Left ventricle myocardium inferior (tissue), 1 donor: ENCODE results near the gene GMCL1. TPM values are rescaled to one million over a fixed set of nuclear protein-coding genes. Genes with fewer than 3 reads are reported as not detected.

ENCODE experiments used
- DNase-seq: peaks from one replicate; pipeline ENCODE4 v3.0.0-alpha.2; 2020
- H3K27ac ChIP-seq: fragments of 200-600 bp; replicated peaks from 2 replicates; pipeline ENCODE4 v1.8.0; 2021
- H3K27me3 ChIP-seq: fragments of 200-600 bp; 2 replicates; pipeline ENCODE4 v1.8.0; 2021; ENCODE audit warnings: low read depth
- H3K36me3 ChIP-seq: fragments of 200-600 bp; 2 replicates; pipeline ENCODE4 v1.8.0; 2021
- H3K4me1 ChIP-seq: fragments of 200-600 bp; 2 replicates; pipeline ENCODE4 v1.8.0; 2021
- H3K4me3 ChIP-seq: fragments of 200-600 bp; 2 replicates; pipeline ENCODE4 v1.8.0; 2021; ENCODE audit warnings: mild to moderate bottlenecking, moderate library complexity
- H3K9me3 ChIP-seq: fragments of 200-600 bp; replicated peaks from 2 replicates; pipeline ENCODE4 v1.8.0; 2021
- intact Hi-C: fragments of 100-400 bp; cut with micrococcal nuclease; formaldehyde crosslinking; loops from one replicate; pipeline ENCODE4 v1.11.0; 2022
- total RNA-seq: library from RNA; stranded (reverse); fragmentation: NEBNext Ultra II Directional; extraction: Animal tissue kit (Norgen Biotek cat#: 25700); gene quantifications from one replicate; pipeline ENCODE4 v1.2.1, GENCODE V29; 2021
- TF ChIP-seq, protein P1 (sequence below): fragments of 200-600 bp; IDR thresholded peaks from 2 replicates; pipeline ENCODE4 v1.8.0; 2021; ENCODE audit warnings: antibody characterized with exemption, mild to moderate bottlenecking, borderline replicate concordance
- donor health status: DM: no; HTN: yes; CAD: no; lungs with severe emphysema.

The GMCL1 gene
- total RNA-seq, 1 donor from 2014 or later = 5.3 TPM

DNA sequence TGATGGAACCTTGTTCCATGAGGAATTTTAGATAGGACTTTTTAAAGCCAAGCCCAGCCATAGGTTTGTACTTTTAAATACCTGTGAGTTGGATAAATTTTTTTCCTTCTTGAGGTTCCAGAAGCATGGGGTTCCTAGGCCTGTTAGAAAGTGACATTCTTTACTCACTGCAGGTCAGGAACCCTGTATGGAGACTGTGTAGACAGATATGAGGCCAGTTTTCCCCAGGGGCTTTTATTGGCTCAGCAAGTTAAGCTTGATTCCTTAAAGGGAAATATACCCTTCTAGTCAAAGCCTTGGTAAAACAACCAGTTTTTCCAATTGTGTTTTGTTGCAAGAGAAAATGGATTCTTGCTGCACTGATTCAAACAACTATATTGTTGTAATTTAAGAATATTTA lies 38.4 kb upstream of the GMCL1 start:
- peaks cover 24% of the 10 kb centered on the region for H3K4me1 ChIP-seq
- TF ChIP-seq, protein P1, sequence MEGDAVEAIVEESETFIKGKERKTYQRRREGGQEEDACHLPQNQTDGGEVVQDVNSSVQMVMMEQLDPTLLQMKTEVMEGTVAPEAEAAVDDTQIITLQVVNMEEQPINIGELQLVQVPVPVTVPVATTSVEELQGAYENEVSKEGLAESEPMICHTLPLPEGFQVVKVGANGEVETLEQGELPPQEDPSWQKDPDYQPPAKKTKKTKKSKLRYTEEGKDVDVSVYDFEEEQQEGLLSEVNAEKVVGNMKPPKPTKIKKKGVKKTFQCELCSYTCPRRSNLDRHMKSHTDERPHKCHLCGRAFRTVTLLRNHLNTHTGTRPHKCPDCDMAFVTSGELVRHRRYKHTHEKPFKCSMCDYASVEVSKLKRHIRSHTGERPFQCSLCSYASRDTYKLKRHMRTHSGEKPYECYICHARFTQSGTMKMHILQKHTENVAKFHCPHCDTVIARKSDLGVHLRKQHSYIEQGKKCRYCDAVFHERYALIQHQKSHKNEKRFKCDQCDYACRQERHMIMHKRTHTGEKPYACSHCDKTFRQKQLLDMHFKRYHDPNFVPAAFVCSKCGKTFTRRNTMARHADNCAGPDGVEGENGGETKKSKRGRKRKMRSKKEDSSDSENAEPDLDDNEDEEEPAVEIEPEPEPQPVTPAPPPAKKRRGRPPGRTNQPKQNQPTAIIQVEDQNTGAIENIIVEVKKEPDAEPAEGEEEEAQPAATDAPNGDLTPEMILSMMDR = no peak
- no peak overlapping the region for H3K4me3 ChIP-seq
- H3K27me3 ChIP-seq = no peaks in the 10 kb centered on the region
- H3K36me3 ChIP-seq = no peaks in the 10 kb centered on the region
- intact Hi-C loops = no loop called here
- DNase-seq = no peak
- H3K27ac ChIP-seq = peak overlapping the region; percentile 63
- no peaks in the 10 kb centered on the region for H3K9me3 ChIP-seq

DNA sequence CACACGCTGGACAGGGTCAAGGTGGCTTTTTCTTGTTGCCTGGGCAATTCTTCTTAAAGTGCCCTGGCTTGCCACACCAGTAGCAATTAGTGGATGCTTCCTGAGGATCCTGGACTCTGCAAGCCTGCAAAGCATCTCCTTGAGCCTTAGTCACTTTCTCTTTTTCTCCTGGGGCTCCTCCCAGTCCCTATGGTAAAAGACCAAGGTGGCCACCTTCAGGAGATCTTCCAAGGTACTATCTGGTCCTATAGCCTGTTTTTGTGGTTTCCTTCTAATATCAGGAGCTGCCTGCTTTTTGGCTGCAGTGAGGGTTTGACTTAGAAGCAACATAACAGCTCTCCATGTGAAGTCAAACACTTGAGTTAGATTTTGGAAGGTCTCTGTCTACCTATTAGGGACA lies 33.3 kb upstream of the GMCL1 start:
- H3K36me3 ChIP-seq = no peaks in the 10 kb centered on the region
- intact Hi-C loops = no loop called here
- H3K4me1 ChIP-seq = peaks cover 26% of the 10 kb centered on the region
- no peaks in the 10 kb centered on the region for H3K9me3 ChIP-seq
- no peak for DNase-seq
- H3K27ac ChIP-seq = no peak overlapping the region
- H3K4me3 ChIP-seq = no peak overlapping the region
- H3K27me3 ChIP-seq = no peaks in the 10 kb centered on the region
- TF ChIP-seq, protein P1 = no peak

DNA sequence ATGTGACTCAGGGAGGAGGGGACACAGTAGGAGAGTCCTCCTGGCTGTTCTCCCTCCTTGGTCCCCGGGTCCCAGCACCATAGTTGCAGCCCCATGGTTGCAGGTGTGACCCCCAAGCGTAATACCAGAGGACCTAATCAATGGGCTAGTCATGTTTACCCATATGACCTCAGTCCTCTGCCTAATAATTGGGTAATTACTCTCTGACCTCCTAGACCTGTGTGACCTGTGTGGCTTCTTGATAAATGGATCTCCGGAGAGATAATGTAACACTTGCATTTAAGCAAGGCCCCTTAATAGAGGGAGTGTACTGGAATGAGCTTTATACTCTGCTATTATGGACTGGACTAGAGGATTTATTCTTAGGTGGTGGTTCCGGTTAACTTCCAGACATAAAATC lies 32.2 kb upstream of the GMCL1 start:
- no peak for DNase-seq
- Histone ChIP-seq H3K9me3 (no peaks in the 10 kb centered on the region), H3K27ac (no peak overlapping the region), H3K27me3 (no peaks in the 10 kb centered on the region), H3K4me1 (peaks cover 22% of the 10 kb centered on the region), H3K36me3 (no peaks in the 10 kb centered on the region), H3K4me3 (no peak overlapping the region)
- intact Hi-C loops = no loop called here
- TF ChIP-seq, protein P1 = no peak

DNA sequence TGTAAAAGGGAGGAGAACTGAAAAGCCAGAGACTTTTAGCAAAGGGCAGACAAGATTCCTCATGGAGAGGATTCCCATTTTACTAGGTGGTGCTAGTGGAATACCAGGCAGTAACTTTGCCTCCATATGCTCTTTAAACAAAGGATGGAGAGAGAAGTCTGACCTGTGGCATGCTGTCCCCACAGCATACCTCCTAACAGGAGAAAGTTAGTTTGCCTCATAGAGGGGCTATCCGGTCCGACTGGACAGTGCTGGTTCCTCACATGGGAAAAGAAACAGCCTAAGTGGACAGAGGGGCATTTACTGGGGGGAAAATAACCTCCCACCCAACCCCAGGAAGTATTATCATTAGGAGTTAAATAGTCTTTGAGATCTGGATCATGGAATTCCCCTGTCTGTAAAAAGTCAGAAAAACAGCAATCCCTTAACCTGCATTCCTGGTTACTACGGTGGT lies 31.6 kb upstream of the GMCL1 start:
- H3K9me3 ChIP-seq = no peaks in the 10 kb centered on the region
- TF ChIP-seq, protein P1 = no peak
- H3K4me1 ChIP-seq = peaks cover 22% of the 10 kb centered on the region
- H3K4me3 ChIP-seq = peak overlapping the region; percentile 50
- no peak for DNase-seq
- no peaks in the 10 kb centered on the region for H3K36me3 ChIP-seq
- intact Hi-C loops = no loop called here
- no peaks in the 10 kb centered on the region for H3K27me3 ChIP-seq
- peak overlapping the region; percentile 47 for H3K27ac ChIP-seq

DNA sequence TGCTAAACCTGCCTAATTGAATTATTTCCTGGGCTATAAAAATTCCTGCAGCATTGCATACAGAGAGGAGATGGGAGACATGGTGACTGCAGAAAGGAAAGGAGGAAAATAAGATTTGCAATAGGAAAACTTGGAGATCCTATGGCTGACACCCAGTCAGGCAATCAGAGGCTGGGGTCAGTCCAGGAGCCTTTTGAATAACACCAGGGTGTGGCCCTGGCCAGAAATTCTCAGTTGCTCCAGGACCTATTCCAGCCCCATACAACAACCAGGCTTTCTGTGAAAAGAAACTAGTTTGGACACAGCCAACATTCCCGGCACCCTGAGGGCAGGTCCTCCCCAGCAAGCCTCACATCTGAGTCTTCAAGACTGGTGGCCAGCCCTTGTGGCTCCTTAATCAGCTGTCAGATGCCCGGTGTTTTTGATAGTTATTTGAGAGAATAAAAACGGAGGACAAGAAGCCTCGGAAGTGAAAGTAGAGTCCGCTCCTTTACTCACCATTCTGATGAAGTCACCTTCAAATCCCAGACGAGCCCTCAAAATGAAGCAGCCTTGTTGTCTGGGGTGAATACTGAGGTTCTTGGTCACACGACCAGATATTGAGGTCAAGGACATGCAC lies 31.1 kb upstream of the GMCL1 start:
- DNase-seq = peak; percentile 16
- Histone ChIP-seq H3K4me1 (peaks cover 22% of the 10 kb centered on the region), H3K27me3 (no peaks in the 10 kb centered on the region), H3K9me3 (no peaks in the 10 kb centered on the region), H3K4me3 (peak overlapping the region; percentile 50), H3K36me3 (no peaks in the 10 kb centered on the region), H3K27ac (peak overlapping the region; percentile 47)
- TF ChIP-seq, protein P1 = no peak
- intact Hi-C loops = no loop called here
